RWPE2 (cell line): ENCODE results near the gene IL20.
A peak's percentile ranks its signal among the peaks of the same experiment; 100 is the strongest.

Experiments used
- ATAC-seq: fragments of 200-7000 bp; cut with Tn5 transposase; 3 replicates; pipeline ENCODE4 v1.9.1; 2021; ENCODE audit warnings: low read depth
- DNase-seq: peaks from one replicate; pipeline ENCODE4 v3.0.0-alpha.2; 2020; ENCODE audit warnings: low spot score
- H3K27ac ChIP-seq: fragments of 450-650 bp; 2 replicates; pipeline ENCODE4 v1.5.1; 2017; ENCODE audit warnings: mild to moderate bottlenecking; ENCODE audit not compliant: poor library complexity, severe bottlenecking
- H3K27me3 ChIP-seq: fragments of 250-450 bp; sonication (Bioruptor Pico); 2 replicates; pipeline ENCODE4 v1.5.1; 2021; ENCODE audit warnings: mild to moderate bottlenecking, moderate library complexity; ENCODE audit not compliant: insufficient read depth, poor library complexity, severe bottlenecking
- H3K36me3 ChIP-seq: fragments of 250-450 bp; sonication (Bioruptor Pico); 2 replicates; pipeline ENCODE4 v1.5.1; 2020; ENCODE audit warnings: low read depth, mild to moderate bottlenecking, moderate library complexity
- H3K4me1 ChIP-seq: fragments of 250-450 bp; sonication (Bioruptor Pico); 2 replicates; pipeline ENCODE4 v1.5.1; 2021; ENCODE audit warnings: mild to moderate bottlenecking, moderate library complexity; ENCODE audit not compliant: insufficient read depth, poor library complexity, severe bottlenecking
- H3K4me3 ChIP-seq: fragments of 250-450 bp; sonication (Bioruptor Pico); 2 replicates; pipeline ENCODE4 v1.5.1; 2021; ENCODE audit warnings: mild to moderate bottlenecking, moderate library complexity; ENCODE audit not compliant: severe bottlenecking
- H3K9me3 ChIP-seq: fragments of 250-450 bp; sonication (Bioruptor Pico); 2 replicates; pipeline ENCODE4 v1.5.1; 2021; ENCODE audit warnings: mild to moderate bottlenecking, moderate library complexity; ENCODE audit not compliant: severe bottlenecking
- CTCF ChIP-seq: fragments of 450-650 bp; IDR thresholded peaks from one replicate; pipeline ENCODE4 v1.5.1; 2017; ENCODE audit warnings: mild to moderate bottlenecking, moderate library complexity; ENCODE audit not compliant: poor library complexity, severe bottlenecking

Gene IL20

GRCh38 chr1:206824331-206824730 lies 41.1 kb upstream of the IL20 start:
- no peaks in the 10 kb centered on the region for H3K27me3 ChIP-seq

GRCh38 chr1:206826394-206826793 lies 39.0 kb upstream of the IL20 start:
- TF ChIP-seq CTCF, result no peak
- Histone ChIP-seq H3K4me3 (no peak overlapping the region), H3K9me3 (no peaks in the 10 kb centered on the region), H3K4me1 (peaks cover 11% of the 10 kb centered on the region), H3K27me3 (no peaks in the 10 kb centered on the region), H3K36me3 (no peaks in the 10 kb centered on the region), H3K27ac (no peak overlapping the region)
- peak; percentile 73 for ATAC-seq
- no peak for DNase-seq

More at GRCh38 chr1:206824331-206824730, 41.1 kb upstream of the IL20 start:
- no peaks in the 10 kb centered on the region for H3K36me3 ChIP-seq
- no peaks in the 10 kb centered on the region for H3K9me3 ChIP-seq
- TF ChIP-seq CTCF, result no peak
- peaks cover 11% of the 10 kb centered on the region for H3K4me1 ChIP-seq
- H3K4me3 ChIP-seq, result no peak overlapping the region
- no peak for DNase-seq
- no peak overlapping the region for H3K27ac ChIP-seq
- no peak for ATAC-seq

GRCh38 chr1:206828061-206828460 lies 37.4 kb upstream of the IL20 start:
- ATAC-seq (no peak), DNase-seq (no peak)
- Histone ChIP-seq H3K9me3 (no peaks in the 10 kb centered on the region), H3K27ac (no peak overlapping the region), H3K27me3 (no peaks in the 10 kb centered on the region), H3K4me1 (peaks cover 11% of the 10 kb centered on the region), H3K4me3 (no peak overlapping the region), H3K36me3 (no peaks in the 10 kb centered on the region)
- no peak for TF ChIP-seq CTCF

- Histone ChIP-seq H3K27ac (no peak overlapping the region), H3K27me3 (no peaks in the 10 kb centered on the region), H3K4me1 (peaks cover 11% of the 10 kb centered on the region), H3K9me3 (no peaks in the 10 kb centered on the region), H3K36me3 (no peaks in the 10 kb centered on the region), H3K4me3 (no peak overlapping the region)
- no peak for TF ChIP-seq CTCF
- no peak for DNase-seq
- no peak for ATAC-seq
Observed at GRCh38 chr1:206828765-206829164, 36.7 kb upstream of the IL20 start.

- Histone ChIP-seq H3K36me3 (no peaks in the 10 kb centered on the region), H3K4me1 (peaks cover 11% of the 10 kb centered on the region), H3K9me3 (no peaks in the 10 kb centered on the region), H3K27me3 (no peaks in the 10 kb centered on the region), H3K27ac (no peak overlapping the region), H3K4me3 (no peak overlapping the region)
- no peak for TF ChIP-seq CTCF
- no peak for DNase-seq
- ATAC-seq, result no peak
Observed at GRCh38 chr1:206829282-206829681, 36.1 kb upstream of the IL20 start.
